GM12878 (cell line): ENCODE data around the gene LIM2. TPM values are rescaled to one million over a fixed set of nuclear protein-coding genes. Genes with fewer than 3 reads are reported as not detected.

Source experiments
- ATAC-seq: fragments of 200-7000 bp; cut with Tn5 transposase; 3 replicates; pipeline ENCODE4 v1.9.1; 2020; ENCODE audit warnings: mild to moderate bottlenecking, moderate library complexity
- BruUV-seq: library from RNA; stranded (reverse); fragments of 400-500 nt; replicated peaks from 2 replicates; lab custom pipeline; 2021; lab: Mats Ljungman, UMichigan
- CTCF ChIA-PET: fragments of 300-600 bp; sonication (Branson Sonifier 250); formaldehyde crosslinking; extraction: SDS; loops from one replicate; lab custom pipeline; 2021; ENCODE audit warnings: inconsistent platforms; lab: Yijun Ruan, JAX
- POLR2A ChIA-PET: fragments of 350-600 bp; formaldehyde crosslinking; extraction: SDS; loops from one replicate; lab custom pipeline; 2021; ENCODE audit warnings: inconsistent platforms; lab: Charles Lee
- RAD21 ChIA-PET: fragments of 300-600 bp; sonication (Branson Sonifier 250); formaldehyde crosslinking; loops from one replicate; lab custom pipeline; 2023; ENCODE audit warnings: antibody characterized with exemption; ENCODE audit not compliant: unreplicated experiment; lab: Charles Lee
- SMC1A ChIA-PET: fragments of 300-600 bp; sonication (Branson Sonifier 250); formaldehyde crosslinking; loops from one replicate; lab custom pipeline; 2023; ENCODE audit not compliant: unreplicated experiment, uncharacterized antibody; lab: Charles Lee
- DNase-seq: peaks from one replicate; pipeline ENCODE4 v3.0.0-alpha.2; 2011; ENCODE audit warnings: low read depth, low spot score
- FAIRE-seq: peaks from 3 replicates; lab custom pipeline; 2011; peaks lifted over from hg19 to GRCh38; lab: Jason Lieb, UNC
- H2AFZ ChIP-seq: 2 replicates; pipeline ENCODE4 v1.6.0; 2011; ENCODE audit warnings: low read depth, low read length, control low read depth; ENCODE audit not compliant: control insufficient read depth
- H3K27ac ChIP-seq: 2 replicates; pipeline ENCODE4 v1.5.1; 2011; ENCODE audit warnings: control low read depth; ENCODE audit not compliant: control insufficient read depth, insufficient read depth
- H3K27me3 ChIP-seq, 2 experiments: replicated peaks in 1 of 2; 2 replicates each; pipeline versions ENCODE4 v1.6.0 to v1.6.1; 2011; ENCODE audit warnings: low read length in 1 of 2; ENCODE audit not compliant: control insufficient read depth in 2 of 2, insufficient read depth in 2 of 2
- H3K36me3 ChIP-seq, 2 experiments: 2 replicates each; pipeline ENCODE4 v1.5.1; 2011; ENCODE audit warnings: low read length in 1 of 2; ENCODE audit not compliant: control insufficient read depth in 2 of 2, insufficient read depth in 2 of 2
- H3K4me1 ChIP-seq: 2 replicates; pipeline ENCODE4 v1.6.1; 2011; ENCODE audit warnings: mild to moderate bottlenecking, low read length, moderate library complexity, mixed read lengths; ENCODE audit not compliant: control insufficient read depth, insufficient read depth
- H3K4me2 ChIP-seq: 2 replicates; pipeline ENCODE4 v1.6.0; 2011; ENCODE audit warnings: control low read depth; ENCODE audit not compliant: control insufficient read depth, insufficient read depth
- H3K4me3 ChIP-seq: fragments of 200-600 bp; sonication (generic); 2 replicates; pipeline ENCODE4 v1.5.1; 2016
- H3K79me2 ChIP-seq: 2 replicates; pipeline ENCODE4 v1.6.0; 2011; ENCODE audit warnings: low read length; ENCODE audit not compliant: control insufficient read depth, insufficient read depth
- H3K9ac ChIP-seq: 2 replicates; pipeline ENCODE4 v1.8.0; 2011; ENCODE audit warnings: low read length, control low read depth, mixed read lengths; ENCODE audit not compliant: control insufficient read depth, insufficient read depth
- H3K9me3 ChIP-seq: replicated peaks from 3 replicates; pipeline ENCODE4 v1.5.1; 2011; ENCODE audit warnings: mild to moderate bottlenecking, low read length; ENCODE audit not compliant: control insufficient read depth, insufficient read depth
- H4K20me1 ChIP-seq: 2 replicates; pipeline ENCODE4 v1.6.0; 2011; ENCODE audit not compliant: control insufficient read depth, insufficient read depth
- BHLHE40 ChIP-seq, 2 experiments: fragments of 450-650 bp in 1 of 2; IDR thresholded peaks; 2 replicates each; pipeline ENCODE4 v1.6.1; 2011 to 2017; ENCODE audit warnings: low read depth in 2 of 2, borderline replicate concordance in 1 of 2, improper control_type of control experiment in 1 of 2, low read length in 1 of 2, mild to moderate bottlenecking in 1 of 2
- BMI1 ChIP-seq: fragments of 450-650 bp; IDR thresholded peaks from 2 replicates; pipeline ENCODE4 v1.6.1; 2016; ENCODE audit warnings: mild to moderate bottlenecking, moderate library complexity, borderline replicate concordance
- BRCA1 ChIP-seq: IDR thresholded peaks from 2 replicates; pipeline ENCODE4 v1.6.1; 2011; ENCODE audit warnings: low read depth, low read length, improper control_type of control experiment
- CBX3 ChIP-seq: fragments of 200-600 bp; sonication (generic); IDR thresholded peaks from 2 replicates; pipeline ENCODE4 v1.6.1; 2016; ENCODE audit warnings: low read depth, borderline replicate concordance
- CHD4 ChIP-seq: fragments of 200-600 bp; sonication (generic); IDR thresholded peaks from 2 replicates; pipeline ENCODE4 v1.6.1; 2016; ENCODE audit warnings: mild to moderate bottlenecking
- DPF2 ChIP-seq: fragments of 450-650 bp; IDR thresholded peaks from 2 replicates; pipeline ENCODE4 v1.6.1; 2017; ENCODE audit warnings: mild to moderate bottlenecking
- FOXK2 ChIP-seq: fragments of 450-650 bp; IDR thresholded peaks from 2 replicates; pipeline ENCODE4 v1.6.1; 2017; ENCODE audit warnings: mild to moderate bottlenecking, moderate library complexity
- JUNB ChIP-seq: IDR thresholded peaks from 2 replicates; pipeline ENCODE4 v1.6.1; 2016; ENCODE audit warnings: antibody characterized with exemption, mild to moderate bottlenecking
- MYC ChIP-seq: IDR thresholded peaks from 2 replicates; pipeline ENCODE4 v1.6.1; 2011; ENCODE audit warnings: mild to moderate bottlenecking, low read length, moderate library complexity, inconsistent platforms; ENCODE audit not compliant: insufficient read depth, insufficient replicate concordance, insufficient read length, severe bottlenecking
- SMAD1 ChIP-seq: fragments of 450-650 bp; IDR thresholded peaks from 2 replicates; pipeline ENCODE4 v1.6.1; 2018; ENCODE audit warnings: mild to moderate bottlenecking, low read depth; ENCODE audit not compliant: partially characterized antibody
- SREBF1 ChIP-seq: IDR thresholded peaks from 2 replicates; pipeline ENCODE4 v1.6.1; 2012; ENCODE audit warnings: mild to moderate bottlenecking, low read length
- STAT1 ChIP-seq: fragments of 450-650 bp; conservative IDR thresholded peaks from 2 replicates; pipeline ENCODE4 v1.6.1; 2014; ENCODE audit warnings: antibody characterized with exemption, mild to moderate bottlenecking
- WGBS: methylation state at CpG from one replicate; pipeline ENCODE4 v1.1.6; 2016; ENCODE audit warnings: low lambda C conversion rate; ENCODE audit not compliant: insufficient replicate concordance, insufficient coverage; ENCODE audit errors: missing lambda C conversion rate; 5-methylcytosine and 5-hydroxymethylcytosine counted together
- in situ Hi-C: fragments of 300-500 bp; cut with MboI; formaldehyde crosslinking; loops from 9 replicates; pipeline ENCODE4 v1.14.3; 2018; ENCODE audit warnings: mixed read lengths
- intact Hi-C: fragments of 100-400 bp; cut with micrococcal nuclease; formaldehyde crosslinking; loops from one replicate; pipeline ENCODE4 v1.14.2; 2022; ENCODE audit not compliant: unreplicated experiment
- polyA plus RNA-seq, 11 experiments: library from polyadenylated mRNA; depleted of rRNA in 4 of 11; unstranded in 6 of 11; stranded (reverse) in 5 of 11; fragments of >200 nt; fragmentation: Nextera tagmentation in 4 of 11; fragmentation: Illumina TruSeq in 1 of 11; extraction: Ambion mirVana in 4 of 11; extraction: Trizol in 1 of 11; gene quantifications; 1 replicate in 1 of 11; 2 replicates in 10 of 11; pipeline versions ENCODE4 v1.2.1 to v1.2.3, GENCODE V29; 2011 to 2016; ENCODE audit warnings: inconsistent platforms in 2 of 11, missing spikeins in 2 of 11, low read depth in 1 of 11
- total RNA-seq, 4 experiments: library from RNA; depleted of rRNA in 3 of 4; stranded (reverse); fragments of >200 nt in 3 of 4; fragmentation: Illumina TruSeq in 1 of 4; extraction: Trizol in 1 of 4; gene quantifications; 2 replicates each; pipeline versions ENCODE4 v1.2.1 to v1.2.3, GENCODE V29; 2013 to 2021

The LIM2 gene
- total and polyA plus RNA-seq, 10 of the 15 experiments (the other 5 are each of a cell fraction or from before 2014, with no cell fraction given): not detected

- in situ Hi-C loops: loop anchor here (25.0 kb wide), 1 partner anchor 1145 kb away; the partner anchor contains the start of gene ZNF808
- WGBS: 100% methylated on average over 1 of the region's 1 CpG
- H3K27me3 ChIP-seq: no peaks in the 10 kb centered on the region
- FAIRE-seq (no peak), ATAC-seq (no peak), DNase-seq (no peak)
- TF ChIP-seq CHD4 (no peak), STAT1 (no peak), FOXK2 (no peak), DPF2 (no peak), SREBF1 (no peak)
- peaks cover 5% of the 10 kb centered on the region for H3K79me2 ChIP-seq
- H3K36me3 ChIP-seq: no peaks in the 10 kb centered on the region
- no peak overlapping the region for H3K4me3 ChIP-seq
- POLR2A ChIA-PET: interaction anchor here (0.6 to 0.7 kb wide), 2 partner anchors 27 to 30 kb away, joined by 4 to 5 read pairs; no protein-coding TSS in a partner anchor
- no peak overlapping the region for H3K27ac ChIP-seq
- no peak overlapping the region; the same call in none of the 2 replicates for H2AFZ ChIP-seq
- intact Hi-C loops: no loop called here
- no TSS peak for BruUV-seq
- no peak overlapping the region for H3K9ac ChIP-seq
- SMC1A ChIA-PET: no interaction called here
- H3K4me1 ChIP-seq: peaks cover 19% of the 10 kb centered on the region
- no peaks in the 10 kb centered on the region for H3K9me3 ChIP-seq
- H4K20me1 ChIP-seq: no peaks in the 10 kb centered on the region
- CTCF ChIA-PET: interaction anchor here (1.6 to 3.4 kb wide), 3 partner anchors 13 to 48 kb away, joined by 3 to 14 read pairs (median 7); partner anchors contain the start of gene NKG7
- H3K4me2 ChIP-seq: no peak overlapping the region
- RAD21 ChIA-PET: no interaction called here
Observed at GRCh38 chr19:51392701-51393100, 4.9 kb upstream of the LIM2 start.

DNA sequence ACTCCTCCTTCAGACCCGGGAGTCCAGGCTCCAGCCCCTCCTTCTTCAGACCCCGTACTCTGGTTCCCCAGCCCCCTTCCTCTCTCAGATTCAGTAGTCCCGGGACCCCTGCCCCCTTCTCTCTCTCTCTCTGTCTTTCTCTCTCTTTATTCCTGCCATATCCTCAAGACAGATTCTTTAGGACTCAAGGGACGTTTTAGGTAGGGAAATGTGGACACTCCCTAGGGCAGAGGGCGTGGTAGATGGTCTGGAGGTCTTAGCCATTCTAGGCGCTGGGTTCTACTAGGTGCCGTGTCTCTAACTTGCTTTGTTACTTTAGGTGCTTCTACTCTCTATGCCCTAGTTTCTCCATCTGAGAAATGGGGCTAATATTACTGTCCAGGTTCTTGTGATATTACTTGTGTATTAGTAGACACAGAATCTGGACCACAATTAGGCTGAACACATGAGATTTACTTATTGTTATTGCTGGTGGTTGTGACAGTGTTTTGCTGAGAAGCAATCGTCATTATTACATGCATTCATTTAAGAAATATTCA, 3.4 kb upstream of the LIM2 start:
- DNase-seq (no peak), FAIRE-seq (no peak), ATAC-seq (no peak)
- Histone ChIP-seq H3K9ac (peak overlapping the region; percentile 29; the same call in 1 of the 2 replicates), H3K27ac (no peak overlapping the region), H3K4me3 (no peak overlapping the region), H3K36me3 (no peaks in the 10 kb centered on the region), H3K4me1 (peaks cover 19% of the 10 kb centered on the region), H3K79me2 (peaks cover 5% of the 10 kb centered on the region), H3K4me2 (peak overlapping the region; percentile 38), H3K9me3 (no peaks in the 10 kb centered on the region), H4K20me1 (no peaks in the 10 kb centered on the region), H2AFZ (peak overlapping the region; percentile 85), H3K27me3 (no peaks in the 10 kb centered on the region)
- ChIA-PET SMC1A (interaction anchor here (1.0 kb wide), 1 partner anchor 18 kb away, joined by 3 read pairs; the partner anchor contains the start of gene NKG7), RAD21 (no interaction called here), POLR2A (interaction anchor here (1.2 kb wide), 1 partner anchor 18 kb away, joined by 4 read pairs; the partner anchor contains the start of gene NKG7), CTCF (interaction anchor here (1.0 kb wide), 1 partner anchor 47 kb away, joined by 3 read pairs; no protein-coding TSS in a partner anchor)
- 77% methylated on average over 8 of the region's 8 CpGs for WGBS
- in situ Hi-C loops (loop anchor here (25.0 kb wide), 1 partner anchor 1146 kb away; the partner anchor contains the start of gene ZNF808), intact Hi-C loops (no loop called here)
- BruUV-seq: no TSS peak
- no peak for TF ChIP-seq CBX3
- TF ChIP-seq BMI1: no peak
- TF ChIP-seq BRCA1: no peak
- no peak for TF ChIP-seq MYC
- TF ChIP-seq JUNB: no peak
- no peak for TF ChIP-seq SMAD1
- TF ChIP-seq BHLHE40 (IDR thresholded peaks at IDR 0.05; ENCODE audit: borderline replicate concordance in 1 of 2, low read depth in 2 of 2, low read length in 1 of 2): no peak
